HG03521 (cell line): Measurements from ENCODE around the gene SRRM3.

Experiments used
- ATAC-seq: cut with Tn5 transposase; IDR thresholded peaks from one replicate; pipeline ENCODE4 v1.9.1; 2021; ENCODE audit warnings: mild to moderate bottlenecking, moderate library complexity; ENCODE audit not compliant: unreplicated experiment

The SRRM3 gene

GRCh38 chr7:76336094-76336493, 134.4 kb downstream of the SRRM3 start:
- ATAC-seq, result no peak
